ENCODE measurements around the gene KRTAP19-8.

KRTAP19-8 gene

DNA sequence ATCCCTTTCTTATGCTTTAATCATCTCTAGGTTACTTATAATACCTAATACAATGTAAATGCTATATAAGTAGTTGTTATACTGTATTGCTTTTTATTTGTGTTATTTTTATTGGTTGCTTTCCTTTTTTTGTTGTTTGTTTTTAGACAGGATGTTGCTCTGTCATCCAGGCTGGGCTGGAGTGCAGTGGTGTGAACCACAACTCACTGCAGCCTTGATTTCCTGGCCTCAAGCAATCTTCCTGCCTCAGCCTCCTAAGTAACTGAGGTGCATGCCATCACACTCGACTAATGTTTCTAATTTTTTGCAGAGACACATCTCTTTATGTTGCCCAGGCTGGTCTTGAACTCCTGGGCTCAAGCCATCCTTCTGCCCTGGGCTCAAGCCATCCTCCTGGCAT lies 26.9 kb downstream of the KRTAP19-8 start:
- no peak for DNase-seq

DNA sequence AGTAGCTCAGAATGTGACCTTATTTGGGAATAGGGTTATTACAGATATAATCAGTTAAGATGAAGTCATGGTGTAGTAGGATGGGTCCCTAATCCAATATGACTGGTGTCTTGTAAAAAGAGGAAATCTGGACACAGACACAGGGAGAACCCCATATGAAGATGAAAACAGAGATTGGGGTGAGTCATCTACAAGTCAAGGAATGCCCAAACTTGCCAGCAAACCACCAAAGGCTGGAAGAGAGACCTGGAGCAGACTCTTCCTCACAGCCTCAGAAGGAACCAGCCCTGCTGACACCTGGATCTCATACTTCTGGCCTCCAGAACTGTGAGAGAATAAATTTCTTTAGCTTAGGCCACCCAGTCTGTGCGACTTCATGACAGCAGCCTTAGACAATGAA lies 29.9 kb downstream of the KRTAP19-8 start:
- no peak for DNase-seq

DNA sequence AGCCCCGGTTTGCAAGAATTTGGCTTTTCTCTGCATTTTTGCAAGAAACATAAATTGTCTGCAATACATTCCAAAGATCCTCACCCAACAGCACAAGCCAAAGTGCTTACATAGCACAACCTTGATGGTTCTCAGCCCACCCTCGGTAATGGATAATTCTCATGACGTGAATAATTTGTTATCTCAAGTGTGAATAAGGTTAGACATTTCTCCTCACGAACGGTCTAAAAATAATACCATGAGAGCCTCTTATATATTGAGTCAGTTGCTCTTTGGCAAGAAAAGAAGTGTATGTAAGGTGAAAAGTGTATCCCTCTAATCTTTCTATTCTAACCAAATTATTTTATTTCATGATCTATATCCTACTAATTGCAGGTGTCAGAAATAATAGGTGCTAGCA lies 33.3 kb downstream of the KRTAP19-8 start:
- no peak for DNase-seq

- DNase-seq, result no peak
Measured at GRCh38 chr21:31003471-31003870, 34.8 kb downstream of the KRTAP19-8 start.

- DNase-seq, result no peak
Measured at GRCh38 chr21:30997541-30997940, 40.7 kb downstream of the KRTAP19-8 start.

- DNase-seq, result no peak
Measured at GRCh38 chr21:30996728-30997127, 41.5 kb downstream of the KRTAP19-8 start.

- no peak for DNase-seq
Measured at GRCh38 chr21:30994932-30995331, 43.3 kb downstream of the KRTAP19-8 start.

- no peak for DNase-seq
Measured at GRCh38 chr21:30990514-30991262, 47.6 kb downstream of the KRTAP19-8 start.

DNA sequence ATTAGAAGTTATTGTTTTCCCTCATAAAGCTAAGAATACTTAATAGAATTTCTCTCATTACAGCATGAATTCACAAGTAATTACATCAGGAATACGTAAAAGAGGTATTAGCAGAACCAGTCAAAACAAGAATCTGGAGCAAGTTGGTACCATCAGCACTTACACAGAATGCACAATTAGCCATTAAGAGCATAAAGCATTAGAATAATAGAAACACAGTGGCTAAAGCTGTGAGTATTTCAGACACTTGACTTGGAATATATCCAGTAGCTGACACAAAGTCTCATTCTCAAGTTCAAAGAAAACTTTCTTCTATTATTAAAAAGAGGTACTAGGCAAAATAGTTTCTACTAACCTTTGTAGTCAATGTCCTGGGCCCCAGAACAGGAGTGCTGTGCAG lies 49.6 kb downstream of the KRTAP19-8 start:
- DNase-seq, result no peak

Data from MV-4-11 (cell line).